Activated CD8-positive, alpha-beta memory T cell treated with anti-CD3 and anti-CD28 coated beads for 4 hours (primary cell): Measurements from ENCODE around the gene FBXW8.

Experiments
- DNase-seq, 2 donors: peaks; one replicate each; pipeline ENCODE4 v3.0.0-alpha.2; 2020; ENCODE audit warnings: low read depth in 2 of 2

FBXW8 gene

DNA sequence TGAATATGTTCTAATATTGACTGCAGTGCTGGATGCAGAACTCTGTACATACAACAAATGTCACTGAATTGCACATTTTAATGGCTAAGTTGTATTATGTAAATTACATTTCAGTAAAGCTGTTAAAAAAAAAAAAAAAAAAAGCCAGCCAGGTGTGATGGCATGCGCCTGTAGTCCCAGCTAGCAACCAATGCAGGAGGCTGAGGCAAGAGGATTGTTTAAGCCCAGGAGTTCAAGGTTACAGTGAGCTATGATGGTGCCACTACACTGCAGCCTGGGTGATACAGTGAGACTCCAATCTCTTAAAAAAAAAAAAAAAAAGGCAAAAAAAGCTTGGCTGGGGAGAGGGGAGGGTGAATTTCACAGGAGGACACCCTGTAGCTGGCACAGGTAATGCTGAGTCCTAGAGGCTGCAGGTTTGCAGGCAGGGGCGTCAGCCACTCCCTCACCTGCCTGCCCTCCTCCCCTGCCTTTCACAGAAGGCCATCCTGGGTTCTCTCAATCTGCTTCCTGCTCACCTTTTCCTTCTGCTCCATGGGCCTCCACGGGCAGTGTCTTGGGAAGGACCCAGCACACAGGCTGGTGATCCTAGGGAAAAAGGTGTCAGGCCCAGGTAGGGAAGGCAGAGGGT, 147.8 kb downstream of the FBXW8 start:
- no peak for DNase-seq

- DNase-seq: no peak
Observed at GRCh38 chr12:117059156-117059555, 148.4 kb downstream of the FBXW8 start.

DNA sequence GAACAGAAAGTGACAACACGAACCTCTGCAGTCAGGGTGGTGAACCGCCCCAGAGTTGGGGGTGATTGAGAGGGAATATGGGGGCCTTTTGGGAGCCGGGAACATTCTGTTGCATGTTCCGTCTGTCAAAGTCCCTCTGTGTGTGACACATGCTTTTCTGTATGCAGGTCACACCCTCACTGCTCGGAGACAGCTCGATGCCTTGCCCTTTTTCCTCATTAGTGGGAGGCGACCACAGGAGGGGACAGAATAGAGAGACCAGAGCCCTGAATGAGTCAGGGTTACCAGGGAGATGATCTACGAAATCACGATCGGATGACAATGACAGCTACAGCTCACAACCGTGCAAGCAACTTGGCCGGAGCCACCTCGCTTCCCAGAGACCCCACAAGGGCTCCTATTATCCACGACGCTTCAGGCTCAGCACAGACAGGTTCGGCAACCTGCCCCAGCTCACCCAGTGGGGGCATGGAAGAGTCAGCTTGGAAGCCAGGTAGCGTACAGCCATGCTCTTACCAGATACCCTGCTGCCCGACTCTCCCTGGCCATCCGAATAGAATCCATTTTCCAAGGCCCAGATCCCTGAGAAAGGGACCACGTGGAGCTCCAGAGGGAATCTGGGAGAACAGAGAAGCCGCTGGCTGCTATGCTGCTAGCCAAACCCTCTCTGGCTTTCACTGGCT, 149.6 kb downstream of the FBXW8 start:
- no peak for DNase-seq

- no peak for DNase-seq
Observed at GRCh38 chr12:117060929-117061305, 150.2 kb downstream of the FBXW8 start.

DNA sequence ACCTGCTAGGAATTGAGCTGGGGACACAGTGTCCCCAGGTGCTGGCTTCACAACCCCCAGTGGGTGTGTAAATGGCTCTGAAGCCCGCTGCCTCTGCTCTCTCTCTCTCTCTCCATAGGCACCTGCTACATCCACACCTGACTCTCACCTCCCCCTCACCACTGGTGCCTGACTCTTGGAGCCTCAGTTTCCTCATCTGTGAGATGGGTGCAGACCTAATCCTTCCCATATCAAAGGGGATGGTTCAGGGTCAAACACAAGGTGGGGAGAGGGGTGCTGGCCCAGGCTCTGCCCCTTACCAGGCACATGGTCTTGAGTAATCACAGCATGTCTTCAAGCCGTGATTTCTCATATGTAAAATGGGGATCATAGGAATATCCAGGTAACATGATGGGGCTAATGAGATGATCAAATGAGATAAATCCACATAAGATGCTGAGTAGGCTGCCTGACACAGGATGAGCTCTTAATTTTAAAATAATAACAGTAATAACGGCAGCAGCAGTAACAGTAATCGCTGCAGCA, 150.9 kb downstream of the FBXW8 start:
- no peak for DNase-seq

- DNase-seq: no peak
Observed at GRCh38 chr12:117063162-117063911, 152.6 kb downstream of the FBXW8 start.

GRCh38 chr12:117064049-117064448, 153.3 kb downstream of the FBXW8 start:
- no peak for DNase-seq

DNA sequence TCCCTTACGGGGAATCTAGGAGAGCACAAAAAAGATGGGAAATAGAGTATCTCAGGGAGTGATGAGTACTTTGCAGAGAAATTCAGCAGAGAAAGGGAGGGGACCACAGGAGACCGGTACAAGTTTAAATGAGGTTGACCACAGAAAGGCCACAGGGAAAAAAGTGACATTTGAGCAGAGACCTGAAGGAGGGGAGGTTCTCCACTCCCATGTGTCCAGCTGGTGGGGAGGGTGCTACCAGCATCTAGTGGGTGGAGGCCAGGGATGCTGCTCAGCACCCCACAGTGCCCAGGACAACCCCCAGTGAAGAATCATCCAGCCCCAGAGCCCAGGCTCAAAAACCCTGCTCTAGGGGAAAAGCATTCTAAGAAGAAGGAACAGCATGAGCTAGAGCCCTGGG, 153.8 kb downstream of the FBXW8 start:
- no peak for DNase-seq

- no peak for DNase-seq
Observed at GRCh38 chr12:117067016-117067415, 156.3 kb downstream of the FBXW8 start.

GRCh38 chr12:117067638-117068037, 156.9 kb downstream of the FBXW8 start:
- no peak for DNase-seq

DNA sequence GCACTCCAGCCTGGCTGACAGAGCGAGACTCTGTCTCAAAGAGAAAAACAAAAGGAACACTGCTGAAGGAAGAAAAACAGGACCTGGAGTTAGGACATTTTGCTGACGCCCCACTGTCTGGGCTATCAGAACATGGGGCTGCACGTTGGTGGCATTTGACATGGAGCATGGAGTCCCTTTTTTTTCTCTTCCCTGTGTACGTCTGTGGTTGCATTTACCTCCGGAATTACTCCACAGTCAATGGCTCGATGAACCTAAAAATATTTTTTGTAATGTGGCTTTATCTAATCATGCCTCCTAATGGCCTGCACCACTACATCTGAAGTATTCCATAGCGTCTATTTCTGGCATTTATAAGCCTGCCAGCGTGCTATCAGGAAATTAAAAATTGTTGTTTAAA, 157.7 kb downstream of the FBXW8 start:
- DNase-seq: no peak

DNA sequence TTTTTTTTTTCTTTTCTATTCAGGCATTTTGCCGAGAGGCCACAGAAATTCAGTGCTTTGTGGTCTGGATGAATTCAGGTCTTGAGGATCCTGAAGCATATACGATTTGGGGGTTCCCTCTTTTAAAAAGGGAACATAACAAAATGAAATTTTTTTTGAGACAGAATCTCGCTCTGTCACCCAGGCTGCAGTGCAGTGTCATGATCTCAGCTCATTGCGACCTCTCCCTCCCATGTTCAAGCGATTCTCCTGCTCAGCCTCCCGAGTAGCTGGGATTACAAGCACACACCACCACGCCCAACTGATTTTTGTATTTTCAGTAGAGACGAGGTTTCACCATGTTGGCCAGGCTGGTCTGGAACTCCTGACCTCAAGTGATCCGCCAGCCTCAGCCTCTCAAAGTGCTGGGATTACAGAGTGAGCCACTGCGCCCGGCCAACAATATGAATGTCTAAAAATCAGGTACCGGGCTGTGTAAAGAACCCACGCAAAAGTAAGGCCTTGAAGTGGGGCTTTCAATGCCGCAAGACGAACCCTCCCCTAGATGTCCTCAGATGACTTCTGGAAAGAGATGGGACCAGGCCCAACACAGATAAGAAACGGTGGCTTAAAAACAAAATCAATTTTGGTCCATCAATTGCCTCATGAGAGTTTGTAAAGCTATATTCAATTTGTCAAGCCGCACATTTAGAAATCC, 158.5 kb downstream of the FBXW8 start:
- no peak for DNase-seq

DNA sequence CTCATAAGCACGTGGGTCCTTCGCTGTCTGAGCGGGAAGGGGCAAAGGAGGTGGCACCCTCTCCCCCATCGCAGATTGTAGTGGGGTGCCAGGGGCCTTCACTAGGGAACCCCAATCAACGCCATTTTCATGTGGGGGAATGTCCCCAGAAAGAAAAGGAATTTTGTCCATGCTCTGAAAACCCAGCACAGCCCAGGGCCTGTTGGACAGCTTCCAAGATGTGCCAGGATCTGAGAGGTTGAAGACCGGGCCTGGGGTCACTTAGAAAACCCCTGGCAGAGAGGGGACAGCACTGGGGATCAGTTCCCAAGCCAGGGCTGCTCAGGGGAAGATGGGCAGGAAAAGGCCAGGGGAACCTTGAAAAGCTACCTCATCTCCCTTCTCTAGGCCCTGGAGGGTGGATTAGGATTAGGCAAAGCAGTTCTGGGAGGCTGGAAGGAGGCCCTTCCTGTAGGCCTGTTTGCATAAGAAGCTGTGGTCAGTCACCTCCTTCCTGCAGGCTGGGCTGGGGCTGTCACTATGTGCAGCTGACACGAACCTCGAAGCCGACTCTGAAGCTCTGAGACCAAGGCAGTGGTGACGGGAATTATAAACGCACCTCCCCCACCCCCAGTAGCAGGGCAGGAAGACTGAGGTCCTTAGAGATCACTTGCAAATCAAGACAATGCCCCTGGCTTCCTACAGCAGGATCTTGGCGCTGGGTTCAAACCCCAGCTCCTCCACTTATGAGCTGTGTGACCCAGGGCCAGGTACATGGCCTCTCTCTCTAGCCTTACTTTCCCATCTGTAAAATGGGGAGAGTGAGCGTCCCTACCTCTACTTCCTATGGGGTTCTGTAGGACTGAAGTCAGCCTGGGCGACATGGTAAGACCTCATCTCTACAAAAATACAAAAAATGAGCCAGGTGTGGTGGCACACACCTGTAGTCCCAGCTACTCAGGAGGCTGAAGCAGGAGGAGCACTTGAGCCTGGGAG, 159.5 kb downstream of the FBXW8 start:
- DNase-seq: no peak

DNA sequence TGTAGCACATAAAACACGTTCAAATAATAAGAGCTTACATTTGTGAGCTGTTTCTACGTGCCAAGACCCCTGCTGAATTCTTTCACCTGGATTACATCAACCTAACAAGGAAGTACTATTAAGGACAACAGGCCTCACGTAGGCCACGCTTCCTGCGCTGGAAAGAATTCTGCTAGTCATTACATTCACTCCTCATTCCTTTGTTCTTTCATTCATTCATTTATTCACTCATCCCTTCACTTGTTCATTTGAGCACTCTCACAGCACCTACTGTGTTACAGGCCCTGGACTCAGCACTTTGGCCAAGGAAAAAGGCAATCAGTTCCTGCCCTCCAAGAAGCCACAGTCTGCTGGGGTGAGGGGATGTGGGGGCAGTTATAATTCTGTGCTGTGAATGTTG, 160.3 kb downstream of the FBXW8 start:
- no peak for DNase-seq

- no peak for DNase-seq
Observed at GRCh38 chr12:117072106-117072505, 161.4 kb downstream of the FBXW8 start.

DNA sequence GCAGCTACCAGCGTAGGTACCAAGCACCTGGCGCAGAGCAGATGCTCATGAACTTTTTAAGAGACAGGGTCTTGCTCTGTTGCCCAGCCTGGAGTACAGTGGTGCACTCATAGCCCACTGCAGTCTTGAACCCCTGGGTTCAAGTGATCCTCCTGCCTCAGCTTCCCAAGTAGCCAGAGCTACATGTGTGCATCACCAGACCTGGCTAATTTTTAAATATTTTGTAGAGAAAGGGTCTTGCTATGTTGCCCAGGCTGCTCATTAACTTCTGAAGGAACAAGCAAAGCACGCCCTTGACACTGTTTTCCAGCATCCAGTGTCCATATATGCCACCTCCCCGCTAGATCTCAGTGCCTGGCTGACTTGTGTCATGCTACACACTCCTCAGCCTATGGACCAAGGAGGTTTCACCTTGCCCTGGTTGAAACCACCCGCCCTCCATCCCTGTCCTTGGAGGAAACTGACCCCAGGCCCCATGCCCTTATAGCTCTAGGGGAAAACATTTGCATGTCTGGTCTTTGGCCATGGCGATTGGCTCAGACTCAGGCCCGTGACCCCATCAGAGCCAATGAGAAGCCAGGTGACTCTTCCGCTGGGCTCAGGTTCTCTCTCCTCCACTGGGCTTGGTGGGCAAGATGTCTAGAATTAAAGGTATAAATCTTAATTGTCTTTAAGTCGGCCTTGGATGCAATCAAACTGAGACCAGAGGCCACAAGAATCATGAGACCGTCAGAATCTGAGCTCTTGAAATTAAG, 162.2 kb downstream of the FBXW8 start:
- no peak for DNase-seq

GRCh38 chr12:117073611-117074010, 162.9 kb downstream of the FBXW8 start:
- no peak for DNase-seq

GRCh38 chr12:117076410-117077372, 165.9 kb downstream of the FBXW8 start:
- DNase-seq: no peak

DNA sequence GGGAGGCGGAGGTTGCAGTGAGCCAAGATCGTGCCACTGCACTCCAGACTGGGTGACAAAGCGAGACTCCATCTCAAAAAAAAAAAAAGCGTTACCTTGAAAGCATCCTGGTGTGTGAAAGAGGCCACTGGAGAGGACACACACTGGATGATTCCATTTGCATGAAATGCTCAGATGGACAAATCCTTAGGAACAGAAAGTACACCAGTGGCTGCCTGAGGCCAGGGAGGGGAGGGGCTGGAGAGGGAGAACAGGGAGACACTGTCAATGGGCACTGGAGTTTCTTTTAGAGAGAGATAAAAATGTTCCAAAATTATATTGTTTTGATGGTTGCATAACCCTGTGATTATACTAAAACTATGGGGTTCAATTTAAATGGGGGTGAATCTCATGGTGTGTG, 168.7 kb downstream of the FBXW8 start:
- DNase-seq: no peak
